ENCODE data around the gene DNAAF3.

- TF ChIP-seq EZH2 (IDR thresholded peaks at IDR 0.05): no peak
- no peak for TF ChIP-seq POLR2AphosphoS5 (IDR thresholded peaks at IDR 0.05; ENCODE audit: borderline replicate concordance, low read depth, low read length)
- no peak for TF ChIP-seq FOXP2 (optimal IDR thresholded peaks at IDR 0.05; ENCODE audit: control extremely low read depth, extremely low read length, insufficient read depth)
These were observed 50.9 kb downstream of the DNAAF3 start for GRCh38 chr19:55115446-55116065.

All from SK-N-MC (cell line).